Gastrocnemius medialis (tissue), 4 donors: ENCODE results near the gene HSPB7.

Experiments used
- POLR2A ChIP-seq, 2 donors: fragments of 450-650 bp; IDR thresholded peaks; one replicate each; pipeline ENCODE4 v1.6.1; 2017; ENCODE audit warnings: antibody characterized with exemption in 2 of 2, mild to moderate bottlenecking in 2 of 2, moderate library complexity in 2 of 2
- TF ChIP-seq, protein P1 (sequence below), 5 experiments: fragments of 450-650 bp in 3 of 5; fragments of 200-600 bp in 2 of 5; sonication (generic) in 2 of 5; IDR thresholded peaks in 4 of 5; conservative IDR thresholded peaks in 1 of 5; 1 replicate in 4 of 5; 2 replicates in 1 of 5; pipeline ENCODE4 v1.5.1; 2016 to 2019; ENCODE audit warnings: antibody characterized with exemption in 5 of 5, mild to moderate bottlenecking in 3 of 5, moderate library complexity in 3 of 5

DNA sequence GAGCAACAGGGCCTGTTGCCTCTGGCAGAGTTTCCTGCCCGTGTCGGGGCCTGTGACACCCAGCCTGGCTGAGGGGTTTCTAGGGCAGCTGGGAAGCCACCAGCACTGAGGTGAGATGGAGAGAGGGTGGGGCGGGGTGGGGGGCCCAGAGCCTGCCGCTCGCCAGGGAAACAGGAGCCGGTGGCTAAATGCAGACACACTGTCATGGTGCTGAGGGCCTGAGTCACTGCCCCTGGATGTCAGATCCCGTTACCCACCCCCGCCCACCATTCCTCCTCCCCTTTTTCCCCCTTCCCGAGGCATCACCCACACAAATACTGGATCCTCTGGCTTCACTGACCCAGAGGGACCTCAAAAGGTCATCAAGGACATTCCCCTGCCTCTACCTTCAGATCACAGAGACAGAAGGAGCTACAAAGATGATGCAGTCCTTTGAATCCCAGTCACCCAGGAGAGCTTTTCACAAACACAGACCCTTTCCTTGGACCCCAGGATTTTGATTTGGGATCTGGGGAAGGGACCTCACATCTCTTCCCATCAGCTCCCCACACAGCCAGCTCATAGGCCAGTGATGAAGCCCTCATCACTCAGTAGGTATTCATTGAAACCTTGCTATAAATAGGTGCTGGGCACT lies 1.9 kb upstream of the HSPB7 start:
- TF ChIP-seq, protein P1, sequence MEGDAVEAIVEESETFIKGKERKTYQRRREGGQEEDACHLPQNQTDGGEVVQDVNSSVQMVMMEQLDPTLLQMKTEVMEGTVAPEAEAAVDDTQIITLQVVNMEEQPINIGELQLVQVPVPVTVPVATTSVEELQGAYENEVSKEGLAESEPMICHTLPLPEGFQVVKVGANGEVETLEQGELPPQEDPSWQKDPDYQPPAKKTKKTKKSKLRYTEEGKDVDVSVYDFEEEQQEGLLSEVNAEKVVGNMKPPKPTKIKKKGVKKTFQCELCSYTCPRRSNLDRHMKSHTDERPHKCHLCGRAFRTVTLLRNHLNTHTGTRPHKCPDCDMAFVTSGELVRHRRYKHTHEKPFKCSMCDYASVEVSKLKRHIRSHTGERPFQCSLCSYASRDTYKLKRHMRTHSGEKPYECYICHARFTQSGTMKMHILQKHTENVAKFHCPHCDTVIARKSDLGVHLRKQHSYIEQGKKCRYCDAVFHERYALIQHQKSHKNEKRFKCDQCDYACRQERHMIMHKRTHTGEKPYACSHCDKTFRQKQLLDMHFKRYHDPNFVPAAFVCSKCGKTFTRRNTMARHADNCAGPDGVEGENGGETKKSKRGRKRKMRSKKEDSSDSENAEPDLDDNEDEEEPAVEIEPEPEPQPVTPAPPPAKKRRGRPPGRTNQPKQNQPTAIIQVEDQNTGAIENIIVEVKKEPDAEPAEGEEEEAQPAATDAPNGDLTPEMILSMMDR (IDR thresholded peaks at IDR 0.05 in 4 of 5, conservative IDR thresholded peaks at IDR 0.05 in 1 of 5) = no peak
- no peak for TF ChIP-seq POLR2A (IDR thresholded peaks at IDR 0.05)
